Left renal cortex interstitium (tissue), 4 donors: ENCODE data around the gene TAGAP. TPM values are rescaled to one million over a fixed set of nuclear protein-coding genes. Genes with fewer than 3 reads are reported as not detected.
"Not testable (repeated sequence)": the region's sequence is repeated elsewhere in the genome, so short reads cannot be mapped to it uniquely, and the experiment has no call there.

Source experiments
- DNase-seq, 4 donors: peaks; one replicate each; pipeline ENCODE4 v3.0.0-alpha.2; 2013; ENCODE audit warnings: low read depth in 4 of 4, low spot score in 2 of 4, missing footprints in 1 of 4
- polyA plus RNA-seq, 4 donors: library from polyadenylated mRNA; unstranded; fragments of 120-200 nt; gene quantifications; one replicate each; pipeline ENCODE4 v1.2.1, GENCODE V29; 2013; ENCODE audit not compliant: insufficient read length in 4 of 4

TAGAP gene
- polyA plus RNA-seq, 4 donors: 0.72 to 0.87 (median 0.73) TPM

DNA sequence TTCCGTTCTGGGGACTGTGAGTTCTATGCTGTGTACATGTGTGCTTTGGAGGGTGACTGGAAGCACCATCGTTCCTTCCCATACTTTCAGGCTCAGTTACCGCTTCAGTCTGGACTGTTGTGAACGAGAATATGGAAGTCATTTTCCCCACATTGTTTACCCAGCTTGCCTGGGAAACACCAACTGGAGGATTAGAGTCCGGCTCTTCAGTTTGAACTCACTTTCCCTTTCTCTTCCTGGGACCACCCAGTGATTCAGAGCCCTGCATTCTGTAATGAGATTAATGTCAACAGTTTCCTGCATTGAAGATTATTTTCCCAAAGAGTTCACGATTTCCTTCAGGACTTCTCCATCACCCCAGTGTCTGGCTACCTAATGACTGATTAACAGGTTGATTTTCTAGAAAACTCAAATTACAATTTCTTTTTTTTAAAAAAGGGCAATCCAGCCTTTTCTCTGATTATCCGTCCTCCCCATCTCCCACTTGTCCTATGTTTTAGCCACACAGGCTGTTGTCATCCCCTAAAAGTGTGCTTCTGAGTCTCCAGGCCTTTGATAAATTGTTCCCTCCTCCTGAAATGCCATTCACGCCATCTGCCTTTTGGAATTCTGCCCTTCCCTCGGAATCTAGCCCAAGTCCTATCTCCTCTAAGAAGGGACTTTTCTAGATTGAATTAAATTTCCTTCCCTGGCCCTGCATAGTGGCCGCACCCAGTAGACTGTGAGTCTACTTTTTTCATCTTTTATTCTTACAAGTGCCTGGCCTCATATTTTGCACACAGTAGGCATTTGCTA lies 3.3 kb upstream of the TAGAP start:
- DNase-seq: no peak

DNA sequence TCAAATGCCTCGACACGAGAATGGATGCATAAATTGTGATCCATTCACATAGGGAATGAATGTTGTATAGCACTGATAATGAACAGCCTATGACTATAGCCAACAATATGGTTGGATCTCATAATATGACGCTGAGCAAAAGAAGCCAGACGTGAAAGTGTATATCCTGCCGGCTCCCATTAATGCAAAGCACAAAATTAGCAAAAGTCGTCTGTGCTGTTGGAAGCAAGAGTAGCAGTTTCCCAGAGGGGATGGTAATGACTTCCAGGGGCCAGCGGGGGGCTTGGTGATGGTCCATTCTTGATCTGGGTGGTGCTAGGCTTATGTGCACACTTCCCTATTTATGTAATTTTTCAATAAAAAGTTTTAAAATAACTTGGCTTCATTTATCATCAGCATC lies 1.0 kb upstream of the TAGAP start:
- no peak for DNase-seq

DNA sequence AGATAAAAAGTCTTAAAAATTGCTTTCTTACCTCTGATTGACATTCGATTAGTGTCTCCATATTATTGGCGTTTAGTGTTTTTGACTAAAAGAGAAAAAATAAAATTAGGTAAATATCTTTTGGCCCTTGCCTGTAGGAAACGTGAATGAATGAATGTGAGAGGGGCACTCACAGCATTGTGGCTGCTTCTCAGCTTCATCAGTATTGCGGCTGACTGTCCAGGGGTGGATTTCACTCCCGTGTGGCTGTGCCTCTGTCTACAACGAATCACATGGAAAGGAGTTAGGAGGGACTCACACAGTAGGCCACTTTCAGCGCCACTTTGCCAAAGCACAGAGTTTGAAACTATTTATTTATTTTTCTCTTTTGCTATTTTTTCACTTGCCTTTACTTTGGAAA lies 844 bp downstream of the TAGAP start:
- no peak for DNase-seq

DNA sequence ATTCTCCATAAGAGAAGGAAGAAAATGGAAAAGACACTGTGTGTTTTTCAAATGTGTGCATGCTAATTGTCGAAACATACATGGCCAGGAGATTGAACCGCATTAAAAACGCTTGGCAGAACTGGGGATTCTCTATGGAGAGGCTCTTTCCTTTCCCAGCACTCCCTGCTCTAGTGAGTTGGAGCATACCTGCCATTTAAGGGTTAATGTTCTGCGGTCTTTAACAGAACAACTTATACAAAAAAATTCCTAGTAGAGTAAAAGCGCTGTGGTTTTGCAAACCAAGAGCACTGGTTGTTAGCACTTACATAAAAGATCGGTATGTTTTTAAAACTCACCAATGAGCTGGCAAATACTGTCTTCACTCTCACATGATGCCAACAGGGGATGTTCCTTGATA lies 1.5 kb downstream of the TAGAP start:
- no peak for DNase-seq

DNA sequence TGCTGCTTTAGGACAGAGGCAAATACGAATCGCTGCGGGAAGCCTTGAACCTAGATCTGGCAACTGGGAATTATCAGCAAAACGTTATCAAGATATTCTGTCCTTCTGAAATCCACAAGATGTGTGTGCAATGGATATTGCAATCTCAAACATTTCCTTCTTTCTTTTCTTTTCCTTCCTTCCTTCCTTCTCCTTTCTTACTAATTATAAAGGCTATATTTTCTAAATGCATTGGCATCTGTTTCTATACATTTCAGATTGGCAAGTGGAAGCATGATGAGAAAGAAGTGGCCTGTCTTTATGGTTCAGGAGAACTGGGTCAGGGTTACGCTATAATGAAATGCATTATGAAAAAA lies 2.0 kb downstream of the TAGAP start:
- DNase-seq: no peak

DNA sequence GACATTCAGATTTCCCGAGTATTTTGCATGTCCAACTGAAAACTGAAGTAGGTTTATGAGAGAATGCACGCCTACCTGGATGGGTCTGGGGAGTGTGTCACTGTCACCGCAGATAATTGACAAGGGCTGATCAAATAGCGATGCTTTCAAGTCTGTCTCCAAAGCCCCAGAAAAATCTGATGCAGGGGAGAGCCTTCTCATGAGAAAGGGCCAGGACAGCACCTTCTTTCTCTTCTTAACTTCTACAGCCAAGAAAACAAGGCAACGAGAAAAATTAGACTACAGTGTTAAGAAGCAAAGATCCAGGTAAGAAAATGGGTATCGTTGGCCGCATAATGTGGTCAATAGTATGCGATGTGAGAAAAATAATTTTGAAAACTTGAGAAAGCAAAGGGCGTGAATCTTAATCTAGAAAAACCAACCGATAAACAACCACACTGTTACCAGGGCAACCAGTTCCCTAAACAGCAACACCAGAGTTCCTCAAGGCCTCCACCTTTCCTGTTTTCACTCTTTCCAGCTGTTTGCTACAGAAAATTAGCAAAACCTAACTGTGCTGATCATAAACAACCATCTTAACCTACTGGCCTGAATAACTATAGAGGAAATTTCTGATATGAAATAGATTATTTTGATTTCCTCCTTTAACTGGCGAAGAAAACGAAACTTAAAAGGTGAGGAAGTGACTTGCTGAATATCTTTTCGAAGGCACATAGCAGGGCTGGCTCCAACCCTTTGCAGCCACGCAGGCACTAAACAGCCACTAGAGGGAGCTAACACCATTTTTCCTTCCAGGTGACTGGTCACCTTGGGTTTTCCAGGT lies 2.6 kb downstream of the TAGAP start:
- peak in 3 of 4 donors; percentile 58 to 76 (median 66) for DNase-seq

DNA sequence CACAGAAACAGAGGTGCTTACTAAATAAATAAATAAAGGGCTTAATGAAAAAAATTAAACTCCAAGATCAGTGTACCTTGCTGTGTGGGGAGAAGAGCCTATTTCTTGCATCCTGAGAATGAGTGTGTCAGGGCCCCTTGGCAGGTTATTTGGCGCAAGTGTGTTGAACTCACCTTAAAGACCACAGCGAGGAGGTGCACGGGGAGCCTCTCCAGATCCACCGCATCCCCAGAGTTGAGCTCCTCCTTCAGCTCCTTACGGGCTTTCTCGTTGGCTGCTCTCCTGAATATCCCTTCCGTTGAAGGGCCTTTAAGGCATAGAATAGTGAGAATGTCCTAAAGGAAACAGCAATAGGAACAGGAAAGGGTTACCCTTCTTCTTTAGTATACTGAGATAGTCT lies 3.6 kb downstream of the TAGAP start:
- no peak for DNase-seq

DNA sequence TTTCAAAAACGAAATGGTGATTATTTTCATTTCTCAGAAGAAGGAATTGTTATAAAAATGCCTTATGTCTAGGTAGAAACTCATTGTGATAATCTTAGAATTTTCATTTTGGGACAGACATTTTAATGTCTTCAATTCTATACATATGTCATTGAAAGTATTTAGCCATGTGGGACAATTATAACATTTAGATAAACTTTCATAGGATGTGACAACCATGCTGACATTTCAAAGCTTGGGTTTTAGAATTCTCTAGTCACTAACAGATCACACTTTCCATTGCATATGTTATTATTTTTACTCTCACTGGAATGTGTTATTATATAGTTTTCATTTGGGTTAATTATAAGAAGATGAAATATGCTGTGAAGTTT lies 4.9 kb downstream of the TAGAP start:
- DNase-seq: no peak

DNA sequence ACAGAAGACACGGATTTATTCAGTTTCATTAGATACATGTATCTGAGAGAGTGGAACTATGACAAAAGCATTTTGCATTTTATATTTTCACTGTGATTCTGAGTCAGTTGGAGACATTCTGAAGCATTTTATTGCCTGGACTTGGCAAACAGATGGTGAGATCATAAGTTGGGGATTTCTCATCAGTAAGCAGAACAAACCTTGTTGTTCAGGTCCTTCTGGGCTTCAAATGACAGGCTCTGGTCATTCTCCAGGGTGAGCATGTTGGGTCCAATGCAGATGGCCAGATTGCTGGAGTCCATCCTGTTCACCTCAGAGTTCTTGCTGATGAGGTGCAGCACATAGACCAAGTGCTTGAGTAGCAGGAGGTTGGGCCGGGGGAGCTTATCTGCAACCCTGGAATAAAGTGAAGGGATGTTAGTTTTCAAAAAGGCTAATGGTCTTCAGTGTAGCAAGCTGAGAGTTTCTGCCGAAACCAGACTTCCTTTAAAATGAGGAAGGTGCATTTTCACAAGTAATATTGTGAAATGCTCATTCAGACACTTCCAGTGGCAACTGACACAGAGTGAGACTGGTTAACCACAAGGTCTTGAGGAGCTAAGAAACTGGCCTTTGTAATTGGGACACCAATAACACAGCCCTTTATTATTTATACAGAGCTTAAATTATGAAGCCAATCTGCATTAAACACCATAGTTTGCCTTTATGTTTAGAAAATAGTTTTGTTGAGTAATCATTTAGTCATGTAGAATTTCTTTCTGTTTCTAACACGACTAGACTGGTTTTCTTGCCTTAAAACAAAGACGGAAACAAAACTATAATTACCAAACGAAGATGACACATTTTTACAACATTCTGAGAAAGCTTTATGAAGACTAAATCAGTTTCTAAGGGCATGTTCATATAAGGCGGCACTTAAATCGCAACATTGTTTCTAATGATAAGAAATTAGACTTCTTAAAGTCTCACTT lies 5.6 kb downstream of the TAGAP start:
- no peak for DNase-seq

DNA sequence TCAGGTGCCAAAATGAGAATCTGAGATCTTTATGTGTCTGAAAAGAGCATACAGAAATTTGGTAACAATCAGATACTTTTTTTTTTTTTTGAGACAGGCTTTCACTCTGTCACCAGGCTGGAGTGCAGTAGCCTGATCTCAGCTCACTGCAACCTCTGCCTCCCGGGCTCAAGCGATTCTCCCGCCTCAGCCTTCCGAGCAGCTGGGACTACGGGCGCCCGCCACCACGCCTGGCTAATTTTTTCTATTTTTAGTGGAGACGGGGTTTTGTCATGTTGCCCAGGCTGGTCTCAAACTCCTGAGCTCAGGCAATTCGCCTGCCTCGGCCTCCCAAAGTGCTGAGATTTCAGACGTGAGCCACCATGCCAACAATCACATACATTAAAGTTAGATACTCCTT lies 6.5 kb downstream of the TAGAP start:
- DNase-seq: not testable (repeated sequence)

DNA sequence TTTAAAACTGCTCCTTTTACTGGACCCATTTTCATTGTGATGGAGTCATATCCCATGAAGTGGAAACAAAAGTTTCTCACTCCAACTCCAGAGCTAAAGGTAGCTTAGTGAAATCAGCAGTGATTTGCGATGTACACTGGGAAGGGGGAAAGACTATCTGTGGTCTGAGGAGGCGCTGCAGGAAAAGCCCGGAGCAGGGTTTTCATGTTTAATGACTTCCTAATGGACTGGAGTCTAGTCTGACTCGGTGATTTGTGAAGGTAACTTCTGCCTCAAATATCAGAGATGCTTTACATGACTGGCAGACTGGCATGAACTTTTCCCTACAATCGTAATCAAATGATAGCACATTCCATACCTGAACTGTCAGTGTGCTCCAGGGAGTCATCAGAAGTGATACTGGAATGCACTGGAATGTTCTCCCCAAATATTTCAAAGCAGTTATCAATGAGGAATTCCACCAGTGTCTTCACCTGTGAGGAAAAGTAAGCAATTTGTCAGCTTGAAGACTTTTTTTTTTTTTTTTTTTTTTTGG lies 7.0 kb downstream of the TAGAP start:
- no peak for DNase-seq

DNA sequence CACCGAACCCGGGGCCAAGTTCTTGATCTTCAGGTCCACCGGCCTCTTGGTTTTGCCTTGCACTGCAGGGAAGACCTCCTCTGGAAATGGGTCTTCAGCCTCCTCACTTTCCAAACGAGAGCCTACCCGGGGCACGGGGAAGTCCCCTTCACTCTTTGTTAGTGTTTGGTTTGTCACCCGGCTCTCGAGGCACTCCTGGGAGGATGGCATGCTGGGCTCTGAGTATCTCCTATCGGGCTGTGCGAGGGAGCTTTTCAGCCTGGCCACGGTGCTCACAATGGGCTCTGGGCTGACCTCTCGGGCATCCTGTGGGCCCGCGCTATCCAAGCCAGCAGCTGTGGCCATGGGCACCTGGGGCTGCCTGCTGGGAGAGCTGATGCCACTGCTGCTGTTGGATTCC lies 8.1 kb downstream of the TAGAP start:
- DNase-seq: no peak

DNA sequence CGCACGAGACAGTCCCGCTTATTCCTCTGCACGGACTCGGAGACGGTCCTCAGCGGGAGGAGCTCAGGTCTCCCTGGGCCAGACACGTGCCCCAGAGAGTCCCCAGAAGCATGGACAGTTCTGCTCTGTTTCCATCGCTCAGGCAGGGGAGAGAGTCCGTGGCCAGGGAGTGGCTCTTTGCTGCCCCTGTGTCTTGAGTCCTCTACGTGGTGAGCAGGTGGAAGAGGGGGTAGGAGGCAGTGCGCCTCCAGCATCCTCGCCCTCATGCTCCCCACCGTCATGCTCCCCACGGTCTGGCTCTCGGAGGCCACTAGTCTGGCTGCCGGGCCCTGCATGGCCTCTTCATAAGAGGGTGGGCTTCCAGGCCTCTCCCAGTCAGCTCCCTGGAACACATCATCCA lies 8.9 kb downstream of the TAGAP start:
- DNase-seq: no peak

DNA sequence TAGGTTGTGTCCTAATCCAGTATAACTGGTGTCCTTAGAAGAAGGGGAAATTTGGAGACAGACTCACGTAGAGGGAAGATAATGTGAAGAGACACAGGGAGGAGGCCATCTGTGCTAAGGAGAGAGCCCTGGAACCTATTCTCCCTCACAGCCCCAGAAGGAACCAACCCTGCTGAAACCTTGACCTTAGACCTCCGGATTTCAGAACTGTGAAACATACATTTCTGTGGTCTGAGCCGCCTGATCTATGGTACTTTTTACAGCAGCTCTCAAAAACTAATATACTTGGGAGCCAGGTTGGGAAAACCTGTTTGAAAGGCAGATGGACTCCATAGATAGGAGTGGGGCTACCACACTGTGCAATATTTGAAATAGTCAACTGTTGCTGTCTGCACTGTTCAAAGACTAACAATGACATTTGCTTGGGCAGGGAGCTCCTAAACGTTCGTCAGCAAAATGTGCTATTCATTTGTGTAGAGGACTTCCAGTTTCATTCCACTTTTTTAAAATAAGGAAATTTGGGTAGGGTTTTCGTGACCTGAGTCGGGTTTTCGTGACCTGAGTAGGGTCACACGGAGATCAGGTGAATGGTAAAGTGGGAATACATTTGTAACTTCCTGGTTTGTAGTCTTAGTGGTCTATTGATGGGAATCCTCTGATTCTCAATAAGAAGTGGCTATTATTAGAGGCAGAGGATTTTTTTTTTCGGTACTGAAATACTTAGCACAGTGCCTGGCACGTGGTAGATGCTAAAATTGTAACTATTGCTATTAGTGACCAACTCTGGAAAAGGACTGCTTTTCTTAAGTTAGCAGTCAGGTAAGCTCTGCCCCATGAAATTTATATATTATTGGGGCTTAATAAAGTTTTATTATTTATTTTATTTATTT lies 11.4 kb downstream of the TAGAP start:
- no peak for DNase-seq

DNA sequence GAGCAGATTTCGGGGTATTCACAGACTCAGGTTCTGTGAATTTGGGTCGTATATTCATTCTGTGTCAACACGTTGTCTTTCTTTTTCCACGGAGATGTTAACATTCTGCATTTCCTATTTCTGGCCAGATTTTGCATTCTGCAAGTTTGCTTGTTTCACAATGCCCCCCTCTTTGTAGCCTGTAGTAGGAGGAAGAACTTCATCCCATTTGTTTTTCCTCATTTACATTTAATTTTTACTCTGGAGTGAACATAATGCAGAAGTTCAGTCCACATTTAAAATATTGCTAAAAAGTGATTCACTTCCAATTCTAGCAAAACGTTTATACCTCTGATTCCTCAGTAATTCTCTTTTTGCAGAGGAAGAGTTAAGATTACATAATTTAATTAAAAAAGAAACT lies 12.9 kb downstream of the TAGAP start:
- DNase-seq: no peak

DNA sequence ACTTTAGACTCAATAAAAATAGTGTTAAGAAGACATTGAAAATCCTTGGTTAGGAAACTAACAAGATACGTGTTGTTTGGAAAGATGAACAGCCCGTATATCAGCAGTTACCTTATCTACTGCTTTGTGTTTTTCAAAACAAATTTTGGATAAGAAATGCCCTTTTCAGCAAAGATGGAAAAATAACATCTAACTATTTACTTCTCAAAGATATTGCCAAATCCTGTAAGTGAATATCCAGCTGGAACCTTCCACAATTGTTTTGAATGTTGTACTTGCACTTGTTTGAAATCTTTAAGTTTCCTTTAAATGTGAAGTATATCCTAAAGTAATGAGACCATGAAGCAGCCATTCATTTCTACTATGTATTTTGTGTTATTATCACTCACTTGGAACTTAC lies 14.6 kb downstream of the TAGAP start:
- DNase-seq: no peak

DNA sequence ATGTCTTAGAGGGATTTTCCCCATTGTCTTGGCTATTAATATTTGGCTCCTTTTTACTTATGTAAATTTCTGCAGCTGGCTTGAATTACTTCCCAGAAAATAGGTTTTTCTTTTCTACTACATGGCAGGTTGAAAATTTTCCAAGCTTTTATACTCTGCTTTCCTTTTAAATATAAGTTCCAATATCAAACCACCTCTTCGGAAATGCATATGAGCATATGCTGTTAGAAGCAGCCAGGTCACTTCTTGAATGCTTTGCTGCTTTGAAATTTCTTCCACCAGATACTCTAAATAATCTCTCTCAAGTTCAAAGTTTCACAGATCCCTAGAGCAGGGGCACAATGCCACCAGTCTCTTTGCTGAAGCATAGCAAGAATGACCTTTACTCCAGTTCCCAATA lies 19.6 kb downstream of the TAGAP start:
- not testable (repeated sequence) for DNase-seq

DNA sequence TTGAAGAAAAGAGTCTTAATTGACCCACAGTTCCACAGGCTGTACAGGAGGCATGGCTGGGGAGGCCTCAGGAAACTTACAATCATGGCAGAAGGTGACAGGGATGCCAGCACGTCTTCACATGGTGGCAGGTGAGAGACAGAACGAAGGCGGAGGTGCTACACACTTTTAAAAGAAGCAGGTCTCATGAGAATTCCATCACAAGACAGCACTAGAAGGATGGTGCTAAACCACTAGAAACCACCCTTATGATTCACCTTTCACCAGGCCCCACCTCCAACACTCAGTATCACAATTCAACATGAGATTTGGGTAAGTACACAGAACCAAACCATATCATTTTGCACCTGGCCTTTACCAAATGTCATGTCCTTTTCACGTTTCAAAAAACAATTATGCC lies 20.9 kb downstream of the TAGAP start:
- DNase-seq: no peak

DNA sequence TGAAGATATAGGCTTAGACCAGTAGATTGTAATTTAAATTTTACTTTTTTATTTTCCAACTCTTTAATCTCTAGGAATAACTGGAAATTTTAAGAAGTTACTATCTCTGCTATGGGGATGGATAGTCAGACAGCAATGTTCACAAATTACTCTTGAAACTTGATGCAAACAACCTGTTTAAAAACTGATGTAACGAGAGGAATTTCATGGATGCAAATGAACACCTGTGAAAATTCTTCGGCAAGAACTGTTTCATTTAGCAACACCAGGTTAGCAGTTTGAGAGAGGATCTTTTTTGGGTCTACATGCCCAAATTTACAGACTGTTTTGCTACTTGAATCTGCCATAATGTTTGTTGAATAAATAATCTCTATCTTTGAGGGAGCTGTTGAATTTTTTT lies 24.8 kb downstream of the TAGAP start:
- DNase-seq: no peak
